IPS-NIHi11 (cell line): ENCODE measurements around the gene STT3B.
A peak's percentile ranks its signal among the peaks of the same experiment; 100 is the strongest.

ENCODE experiments used
- DNase-seq: peaks from one replicate; pipeline ENCODE4 v3.0.0; 2012; ENCODE audit warnings: mixed read lengths, low spot score

STT3B gene

GRCh38 chr3:31521468-31521867 lies 11.3 kb upstream of the STT3B start:
- no peak for DNase-seq

GRCh38 chr3:31522152-31522551 lies 10.6 kb upstream of the STT3B start:
- DNase-seq = no peak

GRCh38 chr3:31523543-31523942 lies 9.2 kb upstream of the STT3B start:
- no peak for DNase-seq

- no peak for DNase-seq
These were observed 7.2 kb upstream of the STT3B start for GRCh38 chr3:31525532-31525931.

- no peak for DNase-seq
These were observed 3.3 kb upstream of the STT3B start for GRCh38 chr3:31529421-31529820.

- DNase-seq = no peak
These were observed 2.4 kb upstream of the STT3B start for GRCh38 chr3:31530039-31530959.

- no peak for DNase-seq
These were observed 1.8 kb upstream of the STT3B start for GRCh38 chr3:31530960-31531335.

- DNase-seq = no peak
These were observed 1.2 kb upstream of the STT3B start for GRCh38 chr3:31531452-31531991.

GRCh38 chr3:31531992-31532586 lies 636 bp upstream of the STT3B start:
- peak; percentile 98 for DNase-seq

- peak; percentile 48 for DNase-seq
These were observed 692 bp downstream of the STT3B start for GRCh38 chr3:31533169-31534064.

GRCh38 chr3:31534065-31534425 lies 1.3 kb downstream of the STT3B start:
- DNase-seq = no peak

GRCh38 chr3:31536497-31536896 lies 3.8 kb downstream of the STT3B start:
- DNase-seq = no peak

GRCh38 chr3:31538801-31539200 lies 6.1 kb downstream of the STT3B start:
- DNase-seq = no peak

GRCh38 chr3:31539275-31539674 lies 6.5 kb downstream of the STT3B start:
- no peak for DNase-seq

GRCh38 chr3:31541089-31541488 lies 8.4 kb downstream of the STT3B start:
- no peak for DNase-seq

- no peak for DNase-seq
These were observed 9.5 kb downstream of the STT3B start for GRCh38 chr3:31542246-31542645.

- DNase-seq = no peak
These were observed 10.7 kb downstream of the STT3B start for GRCh38 chr3:31543375-31543774.

GRCh38 chr3:31544634-31545033 lies 11.9 kb downstream of the STT3B start:
- no peak for DNase-seq

GRCh38 chr3:31546162-31546561 lies 13.4 kb downstream of the STT3B start:
- DNase-seq = peak; percentile 8

- no peak for DNase-seq
These were observed 14.0 kb downstream of the STT3B start for GRCh38 chr3:31546725-31547124.

- peak; percentile 38 for DNase-seq
These were observed 17.9 kb downstream of the STT3B start for GRCh38 chr3:31550452-31551251.
